HEK293T (cell line): ENCODE results near the gene KCNK7.

Source experiments
- CTCF ChIA-PET: fragments of 350-600 bp; formaldehyde crosslinking; extraction: SDS; loops from one replicate; lab custom pipeline; 2021; ENCODE audit warnings: antibody characterized with exemption, inconsistent platforms; lab: Yijun Ruan, JAX
- POLR2A ChIA-PET: fragments of 350-600 bp; formaldehyde crosslinking; extraction: SDS; loops from one replicate; lab custom pipeline; 2020; ENCODE audit warnings: antibody characterized with exemption, inconsistent platforms; lab: Yijun Ruan, JAX
- DNase-seq: peaks from one replicate; pipeline ENCODE4 v3.0.0; 2012; ENCODE audit warnings: mixed read lengths; ENCODE audit errors: extremely low spot score
- ARNT ChIP-seq: fragments of 450-650 bp; IDR thresholded peaks from 2 replicates; pipeline ENCODE4 v1.6.1; 2017; ENCODE audit warnings: mild to moderate bottlenecking
- BHLHE40 ChIP-seq: fragments of 450-650 bp; IDR thresholded peaks from 2 replicates; pipeline ENCODE4 v1.6.1; 2016; ENCODE audit warnings: mild to moderate bottlenecking, moderate library complexity, borderline replicate concordance
- CTBP1 ChIP-seq: fragments of 450-650 bp; IDR thresholded peaks from 2 replicates; pipeline ENCODE4 v1.6.1; 2016; ENCODE audit warnings: borderline replicate concordance
- ELF4 ChIP-seq: fragments of 450-650 bp; IDR thresholded peaks from 2 replicates; pipeline ENCODE4 v1.6.1; 2017; ENCODE audit warnings: antibody characterized with exemption
- FOXA1 ChIP-seq: fragments of 450-650 bp; IDR thresholded peaks from 2 replicates; pipeline ENCODE4 v1.6.1; 2016; ENCODE audit warnings: mild to moderate bottlenecking
- FOXK2 ChIP-seq: fragments of 450-650 bp; IDR thresholded peaks from 2 replicates; pipeline ENCODE4 v1.6.1; 2016; ENCODE audit warnings: mild to moderate bottlenecking
- FOXM1 ChIP-seq: fragments of 450-650 bp; IDR thresholded peaks from 2 replicates; pipeline ENCODE4 v1.6.1; 2017; ENCODE audit warnings: mild to moderate bottlenecking, borderline replicate concordance
- HDGF ChIP-seq: fragments of 450-650 bp; IDR thresholded peaks from 2 replicates; pipeline ENCODE4 v1.6.1; 2017; ENCODE audit warnings: antibody characterized with exemption, borderline replicate concordance
- L3MBTL2 ChIP-seq: fragments of 450-650 bp; conservative IDR thresholded peaks from 2 replicates; pipeline ENCODE4 v1.6.1; 2016; ENCODE audit warnings: mild to moderate bottlenecking
- LEF1 ChIP-seq: fragments of 450-650 bp; IDR thresholded peaks from 2 replicates; pipeline ENCODE4 v1.6.1; 2017; ENCODE audit warnings: mild to moderate bottlenecking, borderline replicate concordance
- NFRKB ChIP-seq: fragments of 450-650 bp; IDR thresholded peaks from 2 replicates; pipeline ENCODE4 v1.6.1; 2016; ENCODE audit warnings: mild to moderate bottlenecking, moderate library complexity
- SP1 ChIP-seq: fragments of 450-650 bp; IDR thresholded peaks from 2 replicates; pipeline ENCODE4 v1.6.1; 2017
- SUZ12 ChIP-seq: fragments of 450-650 bp; IDR thresholded peaks from 2 replicates; pipeline ENCODE4 v1.6.1; 2016; ENCODE audit warnings: mild to moderate bottlenecking
- TARDBP ChIP-seq: fragments of 450-650 bp; IDR thresholded peaks from 2 replicates; pipeline ENCODE4 v1.6.1; 2016
- ZNF384 ChIP-seq: fragments of 450-650 bp; IDR thresholded peaks from 2 replicates; pipeline ENCODE4 v1.6.1; 2016
- TF ChIP-seq, protein P1 (sequence below): fragments of 450-650 bp; IDR thresholded peaks from 2 replicates; pipeline ENCODE4 v1.6.1; 2016

The KCNK7 gene

GRCh38 chr11:65623177-65623576 lies 27.6 kb upstream of the KCNK7 start:
- TF ChIP-seq, protein P1, sequence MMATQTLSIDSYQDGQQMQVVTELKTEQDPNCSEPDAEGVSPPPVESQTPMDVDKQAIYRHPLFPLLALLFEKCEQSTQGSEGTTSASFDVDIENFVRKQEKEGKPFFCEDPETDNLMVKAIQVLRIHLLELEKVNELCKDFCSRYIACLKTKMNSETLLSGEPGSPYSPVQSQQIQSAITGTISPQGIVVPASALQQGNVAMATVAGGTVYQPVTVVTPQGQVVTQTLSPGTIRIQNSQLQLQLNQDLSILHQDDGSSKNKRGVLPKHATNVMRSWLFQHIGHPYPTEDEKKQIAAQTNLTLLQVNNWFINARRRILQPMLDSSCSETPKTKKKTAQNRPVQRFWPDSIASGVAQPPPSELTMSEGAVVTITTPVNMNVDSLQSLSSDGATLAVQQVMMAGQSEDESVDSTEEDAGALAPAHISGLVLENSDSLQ, result no peak
- no peak for TF ChIP-seq SP1
- TF ChIP-seq TARDBP, result no peak
- TF ChIP-seq ELF4, result no peak
- no peak for TF ChIP-seq ZNF384
- no peak for TF ChIP-seq BHLHE40
- TF ChIP-seq FOXK2, result no peak
- no peak for TF ChIP-seq CTBP1
- no peak for DNase-seq
- CTCF ChIA-PET, result no interaction called here
- POLR2A ChIA-PET, result interaction anchor here (1.1 to 1.9 kb wide), 2 partner anchors 8 to 15 kb away, joined by 3 to 7 read pairs; partner anchors contain the start of gene SIPA1

GRCh38 chr11:65622011-65622410 lies 26.4 kb upstream of the KCNK7 start:
- CTCF ChIA-PET, result no interaction called here
- no peak for DNase-seq
- POLR2A ChIA-PET, result no interaction called here
- TF ChIP-seq BHLHE40 (no peak), LEF1 (no peak), SP1 (no peak)

- no peak for DNase-seq
- ChIA-PET POLR2A (no interaction called here), CTCF (no interaction called here)
- no peak for TF ChIP-seq SUZ12
- no peak for TF ChIP-seq CTBP1
- TF ChIP-seq FOXK2, result no peak
- no peak for TF ChIP-seq LEF1
- TF ChIP-seq TARDBP, result no peak
- TF ChIP-seq BHLHE40, result no peak
- TF ChIP-seq NFRKB, result no peak
- TF ChIP-seq HDGF, result no peak
- TF ChIP-seq L3MBTL2, result no peak
- TF ChIP-seq ZNF384, result no peak
- TF ChIP-seq FOXA1, result no peak
- no peak for TF ChIP-seq SP1
- no peak for TF ChIP-seq FOXM1
- TF ChIP-seq ARNT, result no peak
- no peak for TF ChIP-seq ELF4
- TF ChIP-seq, protein P1, result no peak
These were observed 25.9 kb upstream of the KCNK7 start for GRCh38 chr11:65621460-65621859.

- TF ChIP-seq ARNT, result no peak
- no peak for TF ChIP-seq L3MBTL2
- TF ChIP-seq CTBP1, result no peak
- no peak for TF ChIP-seq TARDBP
- TF ChIP-seq FOXA1, result no peak
- TF ChIP-seq HDGF, result no peak
- no peak for TF ChIP-seq SUZ12
- no peak for TF ChIP-seq FOXM1
- TF ChIP-seq FOXK2, result no peak
- TF ChIP-seq NFRKB, result no peak
- TF ChIP-seq LEF1, result no peak
- no peak for TF ChIP-seq SP1
- TF ChIP-seq ELF4, result no peak
- TF ChIP-seq ZNF384, result no peak
- TF ChIP-seq, protein P1, result no peak
- TF ChIP-seq BHLHE40, result no peak
- DNase-seq, result no peak
- CTCF ChIA-PET, result no interaction called here
- POLR2A ChIA-PET, result no interaction called here
These were observed 25.1 kb upstream of the KCNK7 start for GRCh38 chr11:65620666-65621065.

DNA sequence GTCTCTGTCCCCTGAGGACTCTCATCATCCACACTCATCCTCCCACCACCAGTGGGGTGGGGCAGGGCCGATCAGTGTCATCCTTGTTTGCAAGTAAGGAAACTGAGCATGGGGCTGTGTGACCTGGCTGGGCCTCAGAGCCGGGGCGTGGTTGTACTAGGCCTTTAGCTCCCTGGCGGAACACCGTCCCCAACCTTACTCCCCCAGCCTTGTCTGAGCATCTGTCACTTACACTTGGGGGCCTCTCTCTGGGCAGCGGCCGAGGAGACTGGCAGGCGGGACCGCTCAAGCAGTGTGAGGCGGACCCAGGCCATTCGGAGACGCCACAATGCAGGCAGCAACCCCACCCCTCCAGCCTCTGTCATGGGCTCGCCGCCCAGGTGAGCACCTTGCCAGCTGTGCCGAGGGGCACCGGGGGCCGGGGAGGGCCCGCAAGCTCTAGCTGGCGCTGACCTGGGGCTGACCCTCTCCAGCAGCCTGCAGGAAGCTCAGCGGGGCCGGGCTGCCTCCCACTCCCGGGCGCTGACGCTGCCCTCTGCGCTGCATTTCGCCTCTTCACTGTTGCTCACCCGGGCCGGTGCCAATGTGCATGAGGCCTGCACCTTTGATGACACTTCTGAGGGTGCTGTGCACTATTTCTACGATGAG lies 23.8 kb upstream of the KCNK7 start:
- ChIA-PET POLR2A (interaction anchor here (0.9 to 1.5 kb wide), 2 partner anchors 18 to 196 kb away, joined by 3 to 4 read pairs; partner anchors contain the start of gene SIPA1), CTCF (no interaction called here)

More for the DNA sequence above, 23.8 kb upstream of the KCNK7 start:
- DNase-seq, result no peak
- TF ChIP-seq LEF1 (no peak), ZNF384 (no peak), ARNT (no peak), FOXA1 (no peak), ELF4 (no peak), NFRKB (no peak), HDGF (no peak), CTBP1 (no peak), FOXM1 (no peak)
- TF ChIP-seq, protein P1, result no peak
